NOMO-1 treated with DMSO at 0.1 percent for 48 hours (cell line): ENCODE results near the gene KLKB1.

Experiments used
- DNase-seq: peaks from one replicate; lab custom pipeline; 2025; ENCODE audit not compliant: unreplicated experiment; lab: John Stamatoyannopoulos, UW

KLKB1 gene

DNA sequence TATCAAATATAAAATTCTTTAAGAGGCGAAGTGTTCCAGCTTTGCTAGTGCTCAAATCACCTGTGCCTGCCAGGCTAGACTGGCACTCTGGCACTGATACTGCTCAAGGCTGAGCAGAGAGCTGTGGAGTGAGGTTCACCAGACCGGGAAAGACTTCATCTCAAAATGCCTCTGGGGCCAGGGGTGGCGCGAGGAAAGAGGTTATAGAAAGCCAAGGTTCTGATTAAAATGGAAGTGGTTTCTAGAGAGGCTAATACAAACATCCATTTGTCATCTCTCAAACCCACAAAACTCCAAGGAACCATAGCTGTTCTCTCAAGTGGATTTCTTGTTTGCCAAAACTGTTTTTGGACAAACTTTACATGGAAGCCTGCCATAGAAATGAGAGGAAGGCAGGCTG, 80.2 kb downstream of the KLKB1 start:
- no peak for DNase-seq

DNA sequence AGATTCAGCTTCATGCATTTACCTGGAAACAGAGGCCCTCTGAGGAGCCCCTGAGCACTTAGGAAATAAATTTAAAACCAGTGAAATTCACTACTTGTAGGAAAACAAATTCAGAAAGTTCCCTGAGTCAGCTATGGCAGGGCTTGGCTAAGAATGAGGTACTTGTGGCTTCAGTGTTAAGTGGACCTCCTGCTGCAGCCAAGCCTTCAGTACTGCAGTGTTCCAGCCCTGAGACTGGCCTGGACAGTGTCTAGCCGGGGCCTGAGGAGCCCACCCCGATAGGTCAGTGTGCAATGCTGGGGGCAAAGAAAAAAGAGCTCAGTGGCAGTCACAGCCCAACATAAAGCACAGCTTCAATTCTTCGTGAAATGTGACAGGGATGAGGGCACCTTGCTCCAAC, 80.6 kb downstream of the KLKB1 start:
- DNase-seq = no peak
